ENCODE measurements around the gene ATP8B3.
A peak's percentile ranks its signal among the peaks of the same experiment; 100 is the strongest.

ATP8B3 gene, protein sequence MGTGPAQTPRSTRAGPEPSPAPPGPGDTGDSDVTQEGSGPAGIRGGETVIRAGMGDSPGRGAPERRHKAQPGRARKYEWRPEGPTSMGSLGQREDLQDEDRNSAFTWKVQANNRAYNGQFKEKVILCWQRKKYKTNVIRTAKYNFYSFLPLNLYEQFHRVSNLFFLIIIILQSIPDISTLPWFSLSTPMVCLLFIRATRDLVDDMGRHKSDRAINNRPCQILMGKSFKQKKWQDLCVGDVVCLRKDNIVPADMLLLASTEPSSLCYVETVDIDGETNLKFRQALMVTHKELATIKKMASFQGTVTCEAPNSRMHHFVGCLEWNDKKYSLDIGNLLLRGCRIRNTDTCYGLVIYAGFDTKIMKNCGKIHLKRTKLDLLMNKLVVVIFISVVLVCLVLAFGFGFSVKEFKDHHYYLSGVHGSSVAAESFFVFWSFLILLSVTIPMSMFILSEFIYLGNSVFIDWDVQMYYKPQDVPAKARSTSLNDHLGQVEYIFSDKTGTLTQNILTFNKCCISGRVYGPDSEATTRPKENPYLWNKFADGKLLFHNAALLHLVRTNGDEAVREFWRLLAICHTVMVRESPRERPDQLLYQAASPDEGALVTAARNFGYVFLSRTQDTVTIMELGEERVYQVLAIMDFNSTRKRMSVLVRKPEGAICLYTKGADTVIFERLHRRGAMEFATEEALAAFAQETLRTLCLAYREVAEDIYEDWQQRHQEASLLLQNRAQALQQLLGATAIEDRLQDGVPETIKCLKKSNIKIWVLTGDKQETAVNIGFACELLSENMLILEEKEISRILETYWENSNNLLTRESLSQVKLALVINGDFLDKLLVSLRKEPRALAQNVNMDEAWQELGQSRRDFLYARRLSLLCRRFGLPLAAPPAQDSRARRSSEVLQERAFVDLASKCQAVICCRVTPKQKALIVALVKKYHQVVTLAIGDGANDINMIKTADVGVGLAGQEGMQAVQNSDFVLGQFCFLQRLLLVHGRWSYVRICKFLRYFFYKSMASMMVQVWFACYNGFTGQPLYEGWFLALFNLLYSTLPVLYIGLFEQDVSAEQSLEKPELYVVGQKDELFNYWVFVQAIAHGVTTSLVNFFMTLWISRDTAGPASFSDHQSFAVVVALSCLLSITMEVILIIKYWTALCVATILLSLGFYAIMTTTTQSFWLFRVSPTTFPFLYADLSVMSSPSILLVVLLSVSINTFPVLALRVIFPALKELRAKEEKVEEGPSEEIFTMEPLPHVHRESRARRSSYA (N-terminal part only)

DNA sequence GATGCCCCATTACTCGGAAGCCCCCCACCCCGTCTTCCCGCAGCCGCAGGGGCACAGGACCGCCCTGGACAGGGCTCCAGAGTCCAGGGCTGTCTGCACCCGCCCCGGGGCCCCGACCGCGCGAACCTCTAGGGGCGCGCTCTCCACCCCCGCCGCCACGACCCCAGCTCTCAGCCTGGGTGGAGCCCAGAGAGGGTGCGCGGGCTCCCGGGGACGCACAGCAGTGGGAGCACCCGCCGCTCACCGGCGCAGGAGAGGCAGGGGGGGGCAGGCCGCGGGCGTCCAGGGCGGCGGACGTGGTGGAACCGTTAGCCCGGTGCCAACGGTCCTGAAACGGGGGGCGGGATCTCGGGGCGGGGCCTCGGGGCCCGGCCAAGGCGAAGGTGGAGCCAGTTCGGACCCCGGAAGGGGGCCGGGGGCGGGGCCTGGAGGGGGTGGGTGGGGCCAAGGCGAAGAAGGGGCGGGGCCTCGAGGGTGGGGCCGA lies at the start of gene ATP8B3:
Gene ATP8B3 (minus strand): TSS at position 335 of the 484 bp plus-strand sequence. CDS start 540 bp downstream, outside the sequence.
- H3K4me1 Mint-ChIP-seq (ENCODE audit: low read depth), result peaks cover 14% of the 10 kb centered on the region
- H3K36me3 Mint-ChIP-seq (ENCODE audit: low read depth), result no peaks in the 10 kb centered on the region
- peak within 1 kb of the TSS; percentile 86 for H3K27ac Mint-ChIP-seq
- H3K4me3 Mint-ChIP-seq, result peak within 1 kb of the TSS; percentile 88
- no peaks in the 10 kb centered on the region for H3K27me3 Mint-ChIP-seq
- no peaks in the 10 kb centered on the region for H3K9me3 Mint-ChIP-seq

DNA sequence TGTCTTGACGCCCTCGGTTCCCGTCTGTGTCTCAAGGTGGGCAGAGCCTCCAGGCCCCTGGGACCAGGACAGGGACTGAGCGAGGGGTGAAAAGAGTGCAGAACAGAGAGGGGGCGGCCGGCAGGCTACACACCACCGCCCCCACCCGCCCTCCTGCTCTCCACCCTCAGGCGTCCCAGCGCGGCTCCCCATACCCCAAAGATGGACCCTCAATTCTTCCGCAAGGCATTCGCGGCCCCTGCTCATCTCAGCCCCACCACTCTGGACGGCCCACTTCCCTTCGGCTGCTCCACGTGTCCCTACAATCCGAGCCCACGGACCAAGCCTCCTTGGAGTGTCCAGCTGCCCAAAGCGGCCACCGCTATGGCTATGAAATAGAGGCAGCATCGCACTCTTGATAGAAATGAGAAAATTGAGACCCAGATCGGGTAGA lies 49.5 kb upstream of the ATP8B3 start:
- Mint-ChIP-seq H3K9me3 (no peaks in the 10 kb centered on the region), H3K27me3 (no peaks in the 10 kb centered on the region), H3K4me1 (ENCODE audit: low read depth) (peaks cover 43% of the 10 kb centered on the region), H3K27ac (peak overlapping the region; percentile 91), H3K36me3 (ENCODE audit: low read depth) (peaks cover 3% of the 10 kb centered on the region), H3K4me3 (peak overlapping the region; percentile 93)

DNA sequence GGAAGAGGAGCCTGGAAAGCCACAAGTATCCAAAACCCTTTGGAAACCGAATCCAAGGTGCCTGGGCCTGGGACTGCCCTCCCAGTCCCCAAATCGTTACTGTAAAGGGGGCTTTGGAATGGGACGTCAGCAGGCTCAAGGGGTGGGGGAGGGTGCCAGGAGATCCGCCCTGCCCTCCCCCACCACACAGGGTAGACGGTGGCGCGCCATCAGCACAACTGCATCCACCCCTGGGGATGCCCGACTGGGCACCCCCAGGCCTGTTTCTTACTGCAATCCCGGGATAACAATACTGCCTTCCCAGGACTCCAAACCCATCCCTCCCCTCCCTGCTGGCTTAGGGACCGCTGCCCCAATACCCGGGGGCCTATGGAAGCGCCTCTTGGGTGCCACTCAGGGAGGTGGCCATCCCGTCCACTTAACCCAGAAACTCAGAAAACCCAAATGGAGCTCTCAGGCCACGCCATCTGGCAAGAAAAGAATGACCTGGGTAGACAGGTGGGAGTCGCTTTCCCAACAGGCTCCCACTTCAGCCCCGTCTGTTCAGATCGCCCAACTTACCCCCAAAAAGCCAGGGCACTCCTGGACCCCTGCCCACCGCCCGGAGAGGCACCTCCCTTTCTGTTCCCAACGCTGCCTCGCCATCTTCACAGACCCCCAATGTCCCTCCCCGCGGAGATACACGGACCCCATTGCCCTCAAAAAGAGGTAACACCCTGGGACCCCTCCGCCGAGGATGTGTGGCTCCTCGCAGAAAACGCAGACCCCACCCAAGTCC lies 48.9 kb upstream of the ATP8B3 start:
- Mint-ChIP-seq H3K9me3 (no peaks in the 10 kb centered on the region), H3K36me3 (ENCODE audit: low read depth) (peaks cover 3% of the 10 kb centered on the region), H3K27me3 (no peaks in the 10 kb centered on the region), H3K4me1 (ENCODE audit: low read depth) (peaks cover 49% of the 10 kb centered on the region), H3K4me3 (peak overlapping the region; percentile 93), H3K27ac (peak overlapping the region; percentile 36)

DNA sequence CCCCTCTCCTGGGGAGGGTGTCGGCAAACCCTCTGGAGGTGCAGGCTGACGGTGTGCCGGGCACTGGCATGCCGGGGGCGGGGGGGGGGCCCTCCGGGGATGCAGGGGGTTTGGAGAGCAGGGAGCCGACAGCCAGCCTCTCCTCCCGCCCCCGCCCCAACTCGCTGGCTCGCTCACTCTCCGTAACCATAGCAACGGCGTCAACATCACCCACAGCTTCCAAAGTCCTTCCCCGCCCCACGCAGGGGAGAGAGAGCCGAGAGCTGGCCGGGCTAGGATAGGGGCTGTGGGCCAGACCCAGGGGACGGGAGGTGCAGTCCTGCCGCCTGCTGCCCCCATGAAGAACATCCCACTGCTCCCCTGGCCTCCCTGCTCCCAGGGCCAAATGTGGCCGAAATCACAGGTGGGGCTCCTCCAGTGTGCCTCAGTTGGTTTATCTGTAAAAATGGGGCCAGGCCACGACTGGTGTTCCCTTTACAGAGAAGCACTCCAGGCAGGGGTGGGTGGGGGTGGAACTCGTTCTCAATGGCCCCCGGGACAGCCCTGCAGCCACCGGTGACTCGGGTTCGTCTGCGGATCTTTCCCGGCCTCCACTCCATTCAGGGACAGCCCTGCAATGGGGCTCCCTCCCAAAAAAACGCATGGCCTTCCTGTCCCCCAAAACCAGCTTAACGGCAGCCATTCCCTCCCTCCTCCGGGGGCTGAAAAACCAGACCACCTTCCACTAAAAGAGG lies 48.1 kb upstream of the ATP8B3 start:
- H3K27ac Mint-ChIP-seq, result no peak overlapping the region
- no peaks in the 10 kb centered on the region for H3K9me3 Mint-ChIP-seq
- peaks cover 3% of the 10 kb centered on the region for H3K36me3 Mint-ChIP-seq (ENCODE audit: low read depth)
- H3K4me3 Mint-ChIP-seq, result peak overlapping the region; percentile 93
- no peaks in the 10 kb centered on the region for H3K27me3 Mint-ChIP-seq
- peaks cover 52% of the 10 kb centered on the region for H3K4me1 Mint-ChIP-seq (ENCODE audit: low read depth)

DNA sequence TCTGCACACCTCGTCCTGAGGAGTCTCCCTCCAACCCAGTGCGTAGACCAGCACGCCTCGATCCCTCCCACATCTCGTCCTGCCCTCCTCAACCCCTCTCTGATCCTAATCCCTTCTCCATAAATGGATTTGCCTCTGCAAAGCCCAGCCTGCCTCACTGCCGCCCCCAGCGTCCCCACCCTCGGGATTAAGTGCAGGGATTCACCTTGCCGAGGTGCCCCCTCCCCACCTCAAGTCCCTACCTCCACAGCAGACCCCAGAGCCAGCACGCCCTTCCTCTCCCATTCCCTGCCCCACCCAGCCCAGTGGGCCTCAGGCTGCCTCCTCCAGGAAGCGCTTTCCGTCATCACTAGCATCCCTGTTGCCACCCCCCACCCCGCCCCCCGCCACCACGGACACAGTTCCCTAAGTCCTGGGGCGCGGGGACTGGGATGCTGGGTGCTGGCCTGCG lies 47.3 kb upstream of the ATP8B3 start:
- Mint-ChIP-seq H3K36me3 (ENCODE audit: low read depth) (peaks cover 3% of the 10 kb centered on the region), H3K4me1 (ENCODE audit: low read depth) (peaks cover 60% of the 10 kb centered on the region), H3K27me3 (no peaks in the 10 kb centered on the region), H3K9me3 (no peaks in the 10 kb centered on the region), H3K4me3 (peak overlapping the region; percentile 35), H3K27ac (peak overlapping the region; percentile 83)

DNA sequence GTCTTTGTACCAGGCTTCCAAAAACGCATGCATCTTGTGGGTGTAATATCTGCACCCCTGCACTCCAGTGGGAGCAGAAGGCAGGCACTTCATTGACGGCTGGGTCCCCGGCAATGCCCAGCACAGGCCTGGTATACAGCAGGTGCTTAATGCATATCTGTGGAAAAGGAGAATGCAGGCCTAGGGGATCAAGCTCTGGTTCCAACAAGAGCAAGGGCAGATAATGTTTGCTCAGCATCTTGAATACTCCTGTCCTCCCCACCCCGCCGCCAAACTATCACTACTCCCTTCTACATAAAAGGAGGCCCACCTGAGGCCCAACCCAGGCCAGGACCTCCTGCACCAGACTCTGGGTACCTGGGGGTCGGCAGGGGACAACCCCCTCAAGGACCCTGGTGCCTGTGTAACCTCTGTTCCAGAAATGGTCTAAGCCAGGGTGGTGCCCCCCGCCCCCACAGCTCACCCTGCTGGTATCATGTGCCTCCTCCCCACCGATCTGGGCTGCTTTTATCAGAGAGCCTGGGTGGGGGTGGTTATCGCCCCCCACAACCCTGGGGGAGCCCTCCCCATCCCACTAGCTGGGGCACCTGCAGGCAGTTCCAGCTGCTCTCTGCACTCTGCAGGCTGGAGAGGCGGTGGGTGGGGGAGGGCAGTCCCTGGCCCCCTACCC lies 46.5 kb upstream of the ATP8B3 start:
- H3K4me1 Mint-ChIP-seq (ENCODE audit: low read depth), result peaks cover 62% of the 10 kb centered on the region
- H3K9me3 Mint-ChIP-seq, result no peaks in the 10 kb centered on the region
- H3K36me3 Mint-ChIP-seq (ENCODE audit: low read depth), result peaks cover 3% of the 10 kb centered on the region
- H3K27ac Mint-ChIP-seq, result peak overlapping the region; percentile 2
- H3K27me3 Mint-ChIP-seq, result no peaks in the 10 kb centered on the region
- H3K4me3 Mint-ChIP-seq, result peak overlapping the region; percentile 63

DNA sequence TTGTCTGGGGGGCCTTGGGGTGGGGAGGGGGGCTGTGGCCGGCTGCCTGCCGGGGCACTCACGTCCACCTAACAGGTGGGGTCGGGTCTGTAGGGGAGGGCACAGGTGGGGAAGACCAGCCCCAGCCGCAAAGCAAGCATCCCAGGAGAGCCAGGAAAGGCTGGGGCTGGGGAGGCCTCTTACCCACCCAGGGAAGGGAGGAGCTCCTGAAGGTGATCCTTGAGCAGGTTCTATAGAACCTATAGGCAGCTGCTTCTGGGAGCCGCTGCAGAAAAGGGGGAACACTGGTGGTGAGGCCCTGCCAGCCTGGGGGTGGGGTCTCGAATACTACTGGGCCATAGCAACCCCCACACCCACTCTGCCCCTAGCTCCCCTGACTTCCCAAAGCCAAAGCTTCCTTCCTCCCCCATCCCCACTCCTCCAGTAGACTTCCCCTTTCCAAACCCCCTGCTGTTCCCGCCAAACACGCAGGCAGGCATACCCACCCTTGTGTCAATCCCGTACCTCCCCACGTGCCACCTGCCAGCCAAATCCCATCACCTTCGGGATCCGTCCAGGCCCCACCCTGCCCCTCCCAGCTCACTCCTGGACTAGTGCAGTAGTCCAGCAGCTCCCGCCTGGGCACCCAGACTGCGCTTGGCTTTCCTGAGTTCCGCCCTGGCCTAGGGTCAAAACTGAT lies 45.7 kb upstream of the ATP8B3 start:
- H3K27me3 Mint-ChIP-seq, result no peaks in the 10 kb centered on the region
- no peaks in the 10 kb centered on the region for H3K9me3 Mint-ChIP-seq
- H3K27ac Mint-ChIP-seq, result peak overlapping the region; percentile 49
- H3K4me3 Mint-ChIP-seq, result peak overlapping the region; percentile 63
- peaks cover 70% of the 10 kb centered on the region for H3K4me1 Mint-ChIP-seq (ENCODE audit: low read depth)
- H3K36me3 Mint-ChIP-seq (ENCODE audit: low read depth), result peaks cover 3% of the 10 kb centered on the region

DNA sequence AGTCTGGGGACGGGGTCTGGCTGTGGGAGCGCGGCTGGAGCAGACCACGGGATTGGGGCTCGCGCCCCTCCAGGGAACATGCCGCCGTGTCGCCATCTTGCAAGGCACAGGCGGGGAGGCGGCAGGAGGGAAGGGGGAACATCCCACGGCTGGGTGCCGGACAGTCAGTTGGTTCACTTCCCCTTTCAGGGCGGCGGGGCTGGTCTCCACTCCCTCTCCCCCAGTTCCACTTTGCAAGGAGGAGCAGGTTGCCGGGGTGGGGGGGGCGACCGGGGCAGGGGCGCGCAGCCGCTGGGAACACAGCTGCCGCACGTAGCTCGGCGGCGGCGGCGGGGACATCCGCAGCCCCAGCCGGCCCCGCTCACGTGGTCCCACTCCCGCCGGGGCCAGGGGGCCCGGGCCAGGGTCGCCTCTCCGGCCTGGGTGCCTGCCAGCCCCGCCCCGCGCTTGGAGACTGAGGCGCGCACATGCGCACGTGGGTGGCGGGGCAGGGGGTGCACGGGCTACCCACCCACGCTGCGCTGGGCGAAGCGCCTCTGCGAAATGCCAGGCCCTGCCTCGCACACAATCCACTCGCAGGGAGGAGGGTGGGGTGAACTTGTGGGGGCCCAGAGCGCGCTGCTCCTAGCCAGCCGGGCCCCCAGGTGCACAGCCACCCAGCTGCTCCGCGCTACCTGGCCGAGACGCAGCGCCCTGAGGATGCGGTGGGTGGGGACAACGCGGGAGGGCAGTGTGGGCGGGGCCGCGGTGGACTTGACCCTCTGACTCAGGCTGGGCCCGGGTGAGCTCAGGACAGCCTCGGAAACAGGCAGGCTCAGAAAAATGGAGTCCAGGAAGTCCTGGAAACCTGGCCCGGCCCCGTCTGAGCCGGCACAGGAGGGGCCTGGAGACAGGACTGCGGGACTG lies 44.9 kb upstream of the ATP8B3 start:
- Mint-ChIP-seq H3K9me3 (no peaks in the 10 kb centered on the region), H3K4me3 (peak overlapping the region; percentile 82), H3K4me1 (ENCODE audit: low read depth) (peaks cover 74% of the 10 kb centered on the region), H3K36me3 (ENCODE audit: low read depth) (peaks cover 3% of the 10 kb centered on the region), H3K27ac (peak overlapping the region; percentile 77), H3K27me3 (no peaks in the 10 kb centered on the region)

DNA sequence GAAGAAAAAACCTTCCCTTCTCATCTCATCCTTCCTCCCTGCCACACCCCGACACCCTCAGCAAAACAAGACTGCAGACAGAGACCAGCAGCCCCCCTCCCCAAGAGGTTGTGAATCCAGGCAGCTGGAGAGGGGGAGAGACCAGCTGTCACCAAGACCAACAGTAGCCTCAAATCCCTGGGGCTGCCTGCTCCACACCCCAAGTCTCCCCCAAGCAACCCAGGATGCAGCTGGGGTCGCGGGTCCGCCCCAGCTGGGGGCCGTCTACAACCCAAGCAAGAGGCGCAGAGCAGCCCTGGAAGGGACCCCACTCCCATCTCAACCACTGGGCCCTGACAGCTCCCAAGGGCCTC lies 44.2 kb upstream of the ATP8B3 start:
- H3K9me3 Mint-ChIP-seq, result no peaks in the 10 kb centered on the region
- no peaks in the 10 kb centered on the region for H3K27me3 Mint-ChIP-seq
- H3K27ac Mint-ChIP-seq, result peak overlapping the region; percentile 77
- H3K4me3 Mint-ChIP-seq, result peak overlapping the region; percentile 82
- no peaks in the 10 kb centered on the region for H3K36me3 Mint-ChIP-seq (ENCODE audit: low read depth)
- peaks cover 70% of the 10 kb centered on the region for H3K4me1 Mint-ChIP-seq (ENCODE audit: low read depth)

DNA sequence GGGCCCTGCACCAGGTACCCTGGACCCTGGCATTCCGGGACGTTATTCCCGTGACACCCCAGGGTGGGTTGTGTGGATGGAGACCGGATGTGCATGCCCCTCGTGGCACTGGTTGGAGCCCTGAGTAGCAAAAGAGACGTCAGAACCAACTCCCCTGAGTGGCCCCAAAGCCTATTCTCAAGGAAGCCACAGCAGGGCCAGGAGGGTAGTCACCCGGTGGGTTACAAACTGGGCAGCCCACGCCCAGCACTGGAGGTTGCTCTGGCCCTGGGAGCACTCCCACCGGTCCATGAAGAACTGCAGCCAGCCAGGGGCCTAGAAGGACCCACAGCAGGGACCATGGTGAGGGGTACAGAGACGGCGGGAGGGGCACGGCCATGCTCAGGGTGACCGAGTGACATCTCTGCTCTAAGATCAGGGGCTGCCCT lies 43.8 kb upstream of the ATP8B3 start:
- no peaks in the 10 kb centered on the region for H3K9me3 Mint-ChIP-seq
- no peaks in the 10 kb centered on the region for H3K36me3 Mint-ChIP-seq (ENCODE audit: low read depth)
- no peaks in the 10 kb centered on the region for H3K27me3 Mint-ChIP-seq
- H3K4me1 Mint-ChIP-seq (ENCODE audit: low read depth), result peaks cover 70% of the 10 kb centered on the region
- peak overlapping the region; percentile 82 for H3K4me3 Mint-ChIP-seq
- peak overlapping the region; percentile 77 for H3K27ac Mint-ChIP-seq

DNA sequence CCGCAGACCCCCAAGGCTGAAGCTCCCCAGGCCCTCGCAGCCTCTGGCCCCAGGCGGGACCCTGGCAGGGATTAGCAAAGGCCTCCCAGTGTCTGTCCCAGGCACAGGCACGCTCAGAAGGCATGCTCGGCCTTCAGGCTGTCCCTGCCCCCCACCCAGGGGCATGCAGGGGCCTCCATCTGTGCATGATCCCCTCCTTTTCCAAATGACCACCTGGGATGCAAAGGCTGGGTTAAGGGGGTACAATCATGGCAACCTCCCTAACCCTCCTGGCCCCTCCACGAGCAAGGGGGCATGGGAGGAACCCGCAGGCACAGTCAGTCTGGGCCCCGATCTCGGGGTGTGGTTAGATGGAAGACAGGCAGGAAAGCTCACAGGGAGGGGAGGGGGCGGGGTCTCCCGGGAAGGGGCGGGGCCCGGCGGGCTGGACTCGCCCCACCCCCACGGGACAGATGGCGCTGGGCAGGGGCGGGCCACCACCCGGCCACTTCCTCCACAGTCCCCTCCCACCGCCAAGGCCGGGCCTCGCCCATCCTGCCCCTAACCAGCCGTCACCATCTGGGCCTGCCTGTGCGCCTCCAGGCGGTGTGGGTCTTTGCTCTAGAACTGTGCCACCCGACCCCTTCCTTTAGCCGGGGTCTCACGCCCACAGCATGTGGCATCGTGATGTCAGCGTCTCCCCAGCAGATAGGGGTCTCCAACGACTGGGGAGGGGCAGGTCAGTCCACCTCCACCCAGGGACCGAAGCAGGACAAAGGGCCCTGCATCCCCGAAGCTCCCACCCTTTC lies 43.2 kb upstream of the ATP8B3 start:
- no peaks in the 10 kb centered on the region for H3K36me3 Mint-ChIP-seq (ENCODE audit: low read depth)
- no peaks in the 10 kb centered on the region for H3K9me3 Mint-ChIP-seq
- H3K27ac Mint-ChIP-seq, result peak overlapping the region; percentile 80
- peaks cover 68% of the 10 kb centered on the region for H3K4me1 Mint-ChIP-seq (ENCODE audit: low read depth)
- H3K4me3 Mint-ChIP-seq, result peak overlapping the region; percentile 82
- H3K27me3 Mint-ChIP-seq, result no peaks in the 10 kb centered on the region
